Uterus (tissue), 4 donors: ENCODE data around the gene RGR. TPM values are rescaled to one million over a fixed set of nuclear protein-coding genes. Genes with fewer than 3 reads are reported as not detected.

Experiments
- DNase-seq, 2 donors: peaks; one replicate each; pipeline ENCODE4 v3.0.0-alpha.2; 2019 to 2020
- H3K27ac ChIP-seq, 2 donors: fragments of 200-600 bp; sonication (generic); 1 replicate in 1 of 2; 2 replicates in 1 of 2; pipeline ENCODE4 v1.5.1; 2016 to 2018
- H3K27me3 ChIP-seq, 2 donors: fragments of 200-600 bp; sonication (generic); one replicate each; pipeline ENCODE4 v1.5.1; 2018 to 2019; ENCODE audit warnings: control low read depth in 1 of 2
- H3K36me3 ChIP-seq, 2 donors: fragments of 200-600 bp; sonication (generic); one replicate each; pipeline ENCODE4 v1.5.1; 2019; ENCODE audit warnings: control low read depth in 1 of 2
- H3K4me1 ChIP-seq, 2 donors: fragments of 200-600 bp; sonication (generic); one replicate each; pipeline ENCODE4 v1.5.1; 2018 to 2019; ENCODE audit warnings: control low read depth in 1 of 2
- H3K4me3 ChIP-seq, 2 donors: fragments of 200-600 bp; sonication (generic); 1 replicate in 1 of 2; 2 replicates in 1 of 2; pipeline ENCODE4 v1.5.1; 2018 to 2019; ENCODE audit warnings: mild to moderate bottlenecking in 1 of 2
- H3K9me3 ChIP-seq, 2 donors: fragments of 200-600 bp; sonication (generic); one replicate each; pipeline ENCODE4 v1.5.1; 2019; ENCODE audit warnings: control low read depth in 1 of 2
- POLR2A ChIP-seq, 2 donors: fragments of 450-650 bp; IDR thresholded peaks; one replicate each; pipeline ENCODE4 v1.6.1; 2016; ENCODE audit warnings: antibody characterized with exemption in 2 of 2, mild to moderate bottlenecking in 1 of 2, moderate library complexity in 1 of 2
- intact Hi-C: fragments of 100-400 bp; cut with DNase I; formaldehyde crosslinking; loops from one replicate; pipeline ENCODE4 v1.15.1; 2023; ENCODE audit warnings: low total_unique reads
- total RNA-seq, 4 donors: library from RNA; depleted of rRNA in 3 of 4; stranded (reverse); fragments of >200 nt in 3 of 4; gene quantifications; one replicate each; pipeline versions ENCODE4 v1.1.0 to v1.2.4, GENCODE V29; 2014 to 2023
- TF ChIP-seq, protein P1 (sequence below), 4 experiments: fragments of 200-600 bp in 2 of 4; fragments of 450-650 bp in 2 of 4; sonication (generic) in 2 of 4; IDR thresholded peaks; one replicate each; pipeline ENCODE4 v1.5.1; 2016 to 2019; ENCODE audit warnings: antibody characterized with exemption in 4 of 4, mild to moderate bottlenecking in 2 of 4, moderate library complexity in 1 of 4
- donor health status: DM: yes; HTN: yes; CAD: no.

The RGR gene
- total RNA-seq, 4 donors from 2014 or later: not detected

- H3K9me3 ChIP-seq: no peaks in the 10 kb centered on the region
- DNase-seq: no peak
- no peak overlapping the region for H3K4me3 ChIP-seq
- H3K4me1 ChIP-seq: no peaks in the 10 kb centered on the region
- TF ChIP-seq, protein P1, sequence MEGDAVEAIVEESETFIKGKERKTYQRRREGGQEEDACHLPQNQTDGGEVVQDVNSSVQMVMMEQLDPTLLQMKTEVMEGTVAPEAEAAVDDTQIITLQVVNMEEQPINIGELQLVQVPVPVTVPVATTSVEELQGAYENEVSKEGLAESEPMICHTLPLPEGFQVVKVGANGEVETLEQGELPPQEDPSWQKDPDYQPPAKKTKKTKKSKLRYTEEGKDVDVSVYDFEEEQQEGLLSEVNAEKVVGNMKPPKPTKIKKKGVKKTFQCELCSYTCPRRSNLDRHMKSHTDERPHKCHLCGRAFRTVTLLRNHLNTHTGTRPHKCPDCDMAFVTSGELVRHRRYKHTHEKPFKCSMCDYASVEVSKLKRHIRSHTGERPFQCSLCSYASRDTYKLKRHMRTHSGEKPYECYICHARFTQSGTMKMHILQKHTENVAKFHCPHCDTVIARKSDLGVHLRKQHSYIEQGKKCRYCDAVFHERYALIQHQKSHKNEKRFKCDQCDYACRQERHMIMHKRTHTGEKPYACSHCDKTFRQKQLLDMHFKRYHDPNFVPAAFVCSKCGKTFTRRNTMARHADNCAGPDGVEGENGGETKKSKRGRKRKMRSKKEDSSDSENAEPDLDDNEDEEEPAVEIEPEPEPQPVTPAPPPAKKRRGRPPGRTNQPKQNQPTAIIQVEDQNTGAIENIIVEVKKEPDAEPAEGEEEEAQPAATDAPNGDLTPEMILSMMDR (IDR thresholded peaks at IDR 0.05): no peak
- no peak for TF ChIP-seq POLR2A (IDR thresholded peaks at IDR 0.05)
- H3K27me3 ChIP-seq: no peaks in the 10 kb centered on the region
- no peak overlapping the region for H3K27ac ChIP-seq
- no peaks in the 10 kb centered on the region for H3K36me3 ChIP-seq
- intact Hi-C loops: no loop called here
These were observed 44.8 kb downstream of the RGR start for GRCh38 chr10:84289521-84290200.

GRCh38 chr10:84290235-84290634, 45.4 kb downstream of the RGR start:
- H3K27me3 ChIP-seq: no peaks in the 10 kb centered on the region
- no peaks in the 10 kb centered on the region for H3K9me3 ChIP-seq
- no peaks in the 10 kb centered on the region for H3K4me1 ChIP-seq
- no peak overlapping the region for H3K4me3 ChIP-seq
- intact Hi-C loops: no loop called here
- no peak for DNase-seq
- TF ChIP-seq, protein P1 (IDR thresholded peaks at IDR 0.05): no peak
- H3K36me3 ChIP-seq: no peaks in the 10 kb centered on the region
- no peak overlapping the region for H3K27ac ChIP-seq

DNA sequence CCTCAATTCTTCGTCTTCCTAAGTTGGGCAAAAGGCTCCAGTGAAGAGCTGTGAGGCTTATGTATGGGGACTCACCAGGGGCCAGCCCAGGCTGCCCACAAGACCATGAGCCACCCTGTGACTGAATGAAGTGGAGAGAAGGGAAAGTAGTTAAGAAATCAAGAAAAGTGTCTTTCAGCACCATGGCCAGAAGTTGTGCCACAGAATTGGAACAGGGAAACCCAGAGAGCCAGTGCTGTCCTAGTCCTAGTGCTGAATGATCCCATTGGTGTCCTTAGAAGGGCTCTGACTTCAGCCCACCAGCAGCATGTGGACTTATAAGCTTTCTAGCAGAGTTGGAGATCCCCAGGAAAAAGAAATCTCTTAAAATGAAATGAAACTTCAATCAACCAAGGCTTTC, 46.5 kb downstream of the RGR start:
- H3K4me3 ChIP-seq: no peak overlapping the region
- TF ChIP-seq, protein P1 (IDR thresholded peaks at IDR 0.05): no peak
- no peak for TF ChIP-seq POLR2A (IDR thresholded peaks at IDR 0.05)
- H3K9me3 ChIP-seq: no peaks in the 10 kb centered on the region
- H3K4me1 ChIP-seq: no peaks in the 10 kb centered on the region
- H3K27ac ChIP-seq: no peak overlapping the region
- no peaks in the 10 kb centered on the region for H3K27me3 ChIP-seq
- no peaks in the 10 kb centered on the region for H3K36me3 ChIP-seq
- intact Hi-C loops: no loop called here
- no peak for DNase-seq

DNA sequence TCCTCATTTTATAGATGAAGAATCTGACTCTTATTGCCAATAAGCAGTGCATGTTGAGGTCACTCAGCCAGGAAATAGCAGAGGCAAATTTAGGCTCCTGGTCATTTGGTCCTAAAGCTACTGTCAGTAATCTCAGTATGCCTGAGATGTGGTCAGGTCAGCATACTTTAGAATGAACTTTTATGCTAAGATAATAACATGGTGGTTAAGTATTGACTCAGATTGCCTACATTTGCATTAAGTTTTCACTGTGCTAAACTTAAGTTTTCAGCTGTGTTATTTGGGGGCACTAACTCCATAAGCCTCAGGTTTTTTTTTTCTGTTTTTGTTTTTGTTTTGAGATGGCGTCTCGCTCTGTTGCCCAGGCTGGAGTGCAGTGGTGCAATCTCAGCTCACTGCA, 47.6 kb downstream of the RGR start:
- Histone ChIP-seq H3K27me3 (no peaks in the 10 kb centered on the region), H3K36me3 (no peaks in the 10 kb centered on the region), H3K4me3 (no peak overlapping the region), H3K27ac (no peak overlapping the region), H3K4me1 (no peaks in the 10 kb centered on the region), H3K9me3 (no peaks in the 10 kb centered on the region)
- DNase-seq: no peak
- intact Hi-C loops: no loop called here
- TF ChIP-seq POLR2A (IDR thresholded peaks at IDR 0.05): no peak
- TF ChIP-seq, protein P1 (IDR thresholded peaks at IDR 0.05): no peak

DNA sequence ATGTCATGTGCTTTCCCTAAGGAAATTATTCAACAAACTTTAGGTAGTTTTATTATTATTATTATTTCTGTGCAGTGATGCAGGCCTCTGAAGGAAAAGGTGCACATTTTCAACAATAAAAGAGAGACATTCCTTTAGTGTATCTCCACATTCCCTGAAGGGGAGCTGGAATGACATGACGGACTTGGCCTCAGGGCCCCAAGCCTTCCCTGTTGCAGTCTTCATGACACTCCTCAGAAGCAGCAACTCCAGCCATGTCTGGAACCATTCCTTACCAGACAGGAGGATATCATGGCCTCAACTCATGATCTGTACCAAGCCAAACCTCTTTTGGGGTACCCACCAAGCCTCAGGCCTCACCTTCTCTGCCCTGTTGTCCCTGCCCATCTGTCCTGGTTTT, 48.3 kb downstream of the RGR start:
- intact Hi-C loops: no loop called here
- no peaks in the 10 kb centered on the region for H3K4me1 ChIP-seq
- no peak for DNase-seq
- no peaks in the 10 kb centered on the region for H3K36me3 ChIP-seq
- TF ChIP-seq, protein P1 (IDR thresholded peaks at IDR 0.05): no peak
- TF ChIP-seq POLR2A (IDR thresholded peaks at IDR 0.05): no peak
- no peak overlapping the region for H3K4me3 ChIP-seq
- H3K27me3 ChIP-seq: no peaks in the 10 kb centered on the region
- H3K27ac ChIP-seq: no peak overlapping the region
- H3K9me3 ChIP-seq: no peaks in the 10 kb centered on the region
